Nephron (organoid): Measurements from ENCODE around the gene CDC16.

Experiments
- H3K27ac Mint-ChIP-seq, 3 experiments: 2 replicates each; pipeline ENCODE4 v1.8.0; 2020; ENCODE audit warnings: mixed read lengths in 3 of 3, mild to moderate bottlenecking in 2 of 3, moderate library complexity in 1 of 3
- H3K27me3 Mint-ChIP-seq: 2 replicates; pipeline ENCODE4 v1.8.0; 2021; ENCODE audit warnings: low read depth, mild to moderate bottlenecking, moderate library complexity, mixed read lengths
- H3K36me3 Mint-ChIP-seq: 2 replicates; pipeline ENCODE4 v1.8.0; 2020; ENCODE audit warnings: low read depth, mixed read lengths
- H3K4me1 Mint-ChIP-seq: 2 replicates; pipeline ENCODE4 v1.8.0; 2020; ENCODE audit warnings: mixed read lengths
- H3K4me3 Mint-ChIP-seq, 3 experiments: 2 replicates each; pipeline ENCODE4 v1.8.0; 2020; ENCODE audit warnings: mild to moderate bottlenecking in 3 of 3, mixed read lengths in 3 of 3, moderate library complexity in 2 of 3
- H3K9me3 Mint-ChIP-seq: 2 replicates; pipeline ENCODE4 v1.8.0; 2020; ENCODE audit warnings: mixed read lengths
- TF ChIP-seq, protein P1 (sequence below), 3 experiments: fragments of 200-600 bp; sonication (generic); IDR thresholded peaks; one replicate each; pipeline ENCODE4 v1.5.0; 2021; ENCODE audit warnings: antibody characterized with exemption in 3 of 3; ENCODE audit not compliant: unreplicated experiment in 3 of 3

CDC16 gene

GRCh38 chr13:114303700-114304327, 69.1 kb downstream of the CDC16 start:
- H3K27ac Mint-ChIP-seq: no peak overlapping the region
- H3K4me3 Mint-ChIP-seq: no peak overlapping the region
- TF ChIP-seq, protein P1, sequence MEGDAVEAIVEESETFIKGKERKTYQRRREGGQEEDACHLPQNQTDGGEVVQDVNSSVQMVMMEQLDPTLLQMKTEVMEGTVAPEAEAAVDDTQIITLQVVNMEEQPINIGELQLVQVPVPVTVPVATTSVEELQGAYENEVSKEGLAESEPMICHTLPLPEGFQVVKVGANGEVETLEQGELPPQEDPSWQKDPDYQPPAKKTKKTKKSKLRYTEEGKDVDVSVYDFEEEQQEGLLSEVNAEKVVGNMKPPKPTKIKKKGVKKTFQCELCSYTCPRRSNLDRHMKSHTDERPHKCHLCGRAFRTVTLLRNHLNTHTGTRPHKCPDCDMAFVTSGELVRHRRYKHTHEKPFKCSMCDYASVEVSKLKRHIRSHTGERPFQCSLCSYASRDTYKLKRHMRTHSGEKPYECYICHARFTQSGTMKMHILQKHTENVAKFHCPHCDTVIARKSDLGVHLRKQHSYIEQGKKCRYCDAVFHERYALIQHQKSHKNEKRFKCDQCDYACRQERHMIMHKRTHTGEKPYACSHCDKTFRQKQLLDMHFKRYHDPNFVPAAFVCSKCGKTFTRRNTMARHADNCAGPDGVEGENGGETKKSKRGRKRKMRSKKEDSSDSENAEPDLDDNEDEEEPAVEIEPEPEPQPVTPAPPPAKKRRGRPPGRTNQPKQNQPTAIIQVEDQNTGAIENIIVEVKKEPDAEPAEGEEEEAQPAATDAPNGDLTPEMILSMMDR (IDR thresholded peaks at IDR 0.05; ENCODE audit: unreplicated experiment in 3 of 3): no peak
- H3K36me3 Mint-ChIP-seq: peaks cover 57% of the 10 kb centered on the region
- H3K9me3 Mint-ChIP-seq: no peaks in the 10 kb centered on the region
- no peaks in the 10 kb centered on the region for H3K4me1 Mint-ChIP-seq
- no peaks in the 10 kb centered on the region for H3K27me3 Mint-ChIP-seq

DNA sequence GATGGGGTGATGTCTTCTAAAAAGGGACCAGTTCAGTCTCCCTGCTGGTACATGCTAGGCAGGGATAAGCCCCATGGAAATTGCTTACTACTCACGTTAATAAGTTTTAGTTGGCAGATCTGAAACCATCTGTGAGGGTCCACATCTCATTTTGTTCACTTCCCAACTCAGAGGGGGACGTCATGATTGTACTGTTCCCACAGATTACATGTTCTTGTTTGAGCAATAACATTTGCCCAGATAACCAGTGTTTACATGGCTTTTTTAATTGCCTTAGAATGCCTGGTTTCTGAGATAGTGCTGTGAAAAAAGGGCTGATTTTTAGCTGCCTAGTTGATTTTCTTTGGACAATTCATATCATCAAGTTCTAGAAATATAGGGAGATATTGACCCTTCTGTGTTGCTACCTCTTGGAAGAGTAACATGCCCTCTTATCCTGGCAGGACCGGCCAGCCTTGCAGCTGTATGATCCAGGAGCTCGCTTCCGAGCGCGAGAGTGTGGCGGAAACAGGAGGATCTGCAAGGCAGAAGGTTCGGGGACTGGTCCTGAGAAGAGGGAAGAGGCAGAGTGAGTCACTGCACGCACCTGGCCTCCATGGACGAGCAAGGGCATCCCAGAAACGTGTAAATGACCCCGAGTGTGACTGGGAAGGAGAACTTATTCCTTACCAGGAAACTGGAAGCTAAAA, 69.8 kb downstream of the CDC16 start:
- TF ChIP-seq, protein P1 (IDR thresholded peaks at IDR 0.05; ENCODE audit: unreplicated experiment in 3 of 3): no peak
- no peaks in the 10 kb centered on the region for H3K9me3 Mint-ChIP-seq
- peaks cover 51% of the 10 kb centered on the region for H3K36me3 Mint-ChIP-seq
- H3K27ac Mint-ChIP-seq: no peak overlapping the region
- H3K27me3 Mint-ChIP-seq: no peaks in the 10 kb centered on the region
- no peak overlapping the region for H3K4me3 Mint-ChIP-seq
- no peaks in the 10 kb centered on the region for H3K4me1 Mint-ChIP-seq

DNA sequence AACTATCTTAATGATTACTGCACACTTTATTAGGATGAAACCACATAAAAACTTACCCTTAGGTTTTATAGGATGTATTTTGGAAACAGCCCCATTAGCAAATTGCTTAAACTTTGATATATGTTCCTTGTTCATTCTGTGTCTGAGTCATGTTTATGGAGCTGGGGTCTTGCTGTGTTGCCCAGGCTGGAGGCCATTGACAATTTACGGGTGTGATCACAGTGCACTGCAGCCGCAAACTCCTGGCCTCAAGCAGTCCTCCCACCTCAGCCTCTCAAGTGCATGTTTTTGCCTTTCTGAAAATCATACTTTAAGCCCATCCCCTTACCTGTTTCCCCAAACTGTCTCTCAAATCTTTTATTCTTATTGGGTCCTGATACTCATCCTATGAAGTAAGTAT, 74.4 kb downstream of the CDC16 start:
- H3K27me3 Mint-ChIP-seq: no peaks in the 10 kb centered on the region
- no peaks in the 10 kb centered on the region for H3K9me3 Mint-ChIP-seq
- no peak overlapping the region for H3K4me3 Mint-ChIP-seq
- peaks cover 22% of the 10 kb centered on the region for H3K36me3 Mint-ChIP-seq
- H3K4me1 Mint-ChIP-seq: peaks cover 12% of the 10 kb centered on the region
- TF ChIP-seq, protein P1 (IDR thresholded peaks at IDR 0.05; ENCODE audit: unreplicated experiment in 3 of 3): no peak
- H3K27ac Mint-ChIP-seq: no peak overlapping the region

- peaks cover 15% of the 10 kb centered on the region for H3K4me1 Mint-ChIP-seq
- no peaks in the 10 kb centered on the region for H3K9me3 Mint-ChIP-seq
- H3K27me3 Mint-ChIP-seq: no peaks in the 10 kb centered on the region
- H3K27ac Mint-ChIP-seq: no peak overlapping the region
- H3K36me3 Mint-ChIP-seq: peaks cover 15% of the 10 kb centered on the region
- TF ChIP-seq, protein P1 (IDR thresholded peaks at IDR 0.05; ENCODE audit: unreplicated experiment in 3 of 3): no peak
- no peak overlapping the region for H3K4me3 Mint-ChIP-seq
Observed at GRCh38 chr13:114309806-114310410, 75.2 kb downstream of the CDC16 start.

GRCh38 chr13:114310956-114311355, 76.3 kb downstream of the CDC16 start:
- H3K36me3 Mint-ChIP-seq: peaks cover 15% of the 10 kb centered on the region
- TF ChIP-seq, protein P1 (IDR thresholded peaks at IDR 0.05; ENCODE audit: unreplicated experiment in 3 of 3): no peak

More at GRCh38 chr13:114310956-114311355, 76.3 kb downstream of the CDC16 start:
- H3K9me3 Mint-ChIP-seq: no peaks in the 10 kb centered on the region
- no peaks in the 10 kb centered on the region for H3K27me3 Mint-ChIP-seq
- H3K4me3 Mint-ChIP-seq: no peak overlapping the region
- no peak overlapping the region for H3K27ac Mint-ChIP-seq
- H3K4me1 Mint-ChIP-seq: peaks cover 23% of the 10 kb centered on the region
